NCI-H69 (cell line): Measurements from ENCODE around the gene ACKR2.
A peak's percentile ranks its signal among the peaks of the same experiment; 100 is the strongest.
"Not testable (repeated sequence)": the region's sequence is repeated elsewhere in the genome, so short reads cannot be mapped to it uniquely, and the experiment has no call there.

Experiments used
- DNase-seq: peaks from one replicate; lab custom pipeline; 2025; lab: John Stamatoyannopoulos, UW

The ACKR2 gene

DNA sequence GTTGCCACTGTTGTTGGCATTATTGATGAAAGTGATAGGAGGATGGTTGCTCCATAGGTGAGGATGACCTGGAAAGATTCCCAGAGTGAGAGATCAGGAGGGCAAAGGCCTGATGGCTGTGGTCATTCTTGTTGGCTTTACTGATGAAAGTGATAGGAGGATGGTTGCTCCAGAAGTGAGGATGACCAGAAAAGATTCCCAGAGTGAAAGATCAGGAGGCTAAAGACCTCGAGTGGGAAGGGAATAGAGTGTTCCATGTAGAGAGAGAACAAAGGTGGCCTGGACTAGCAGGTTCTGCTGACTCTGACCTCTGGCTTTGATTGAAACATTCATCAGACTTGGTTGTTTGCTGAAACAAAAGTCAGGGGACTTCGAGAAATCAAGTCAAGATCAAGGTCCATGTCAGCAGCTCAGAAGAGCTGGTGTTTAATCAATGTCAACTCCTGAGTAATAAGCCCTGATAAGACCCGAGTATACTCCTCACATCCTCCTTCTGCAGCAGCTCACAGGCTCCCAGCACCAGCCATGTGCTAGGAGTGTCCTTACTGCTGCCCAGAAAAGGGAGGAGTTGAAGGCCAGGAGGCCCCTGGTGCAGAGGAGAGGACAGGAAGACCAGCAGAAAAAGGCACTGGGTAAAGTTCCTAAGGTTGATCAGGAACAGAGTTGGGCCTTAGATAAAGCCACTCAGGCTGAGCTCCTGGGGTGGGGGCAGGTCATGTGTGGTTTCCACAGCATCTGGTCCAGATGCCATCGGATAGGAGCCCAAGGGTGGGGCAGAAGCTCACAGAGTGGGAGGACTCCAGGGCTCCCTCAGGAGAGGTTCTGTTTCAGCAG lies 46.5 kb downstream of the ACKR2 start:
- no peak for DNase-seq

DNA sequence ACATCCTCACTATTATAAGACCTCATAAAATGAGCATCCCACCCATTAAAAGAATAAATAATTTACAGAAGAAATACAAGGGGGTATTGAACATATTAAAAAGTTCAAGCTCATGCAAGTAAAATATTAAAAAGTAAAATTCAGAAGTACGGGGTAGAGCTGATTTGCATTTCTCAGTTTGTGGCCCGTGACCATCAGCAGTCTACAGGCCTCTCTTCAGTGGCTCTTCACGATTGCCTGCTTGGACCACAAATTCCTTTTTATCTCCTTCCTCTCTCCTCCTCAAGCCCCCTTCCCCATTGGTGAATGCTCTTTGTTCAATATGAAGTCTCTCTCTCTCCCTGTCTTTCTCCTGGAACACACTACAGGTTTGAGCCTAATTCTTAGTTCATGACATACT lies 47.3 kb downstream of the ACKR2 start:
- DNase-seq = no peak

DNA sequence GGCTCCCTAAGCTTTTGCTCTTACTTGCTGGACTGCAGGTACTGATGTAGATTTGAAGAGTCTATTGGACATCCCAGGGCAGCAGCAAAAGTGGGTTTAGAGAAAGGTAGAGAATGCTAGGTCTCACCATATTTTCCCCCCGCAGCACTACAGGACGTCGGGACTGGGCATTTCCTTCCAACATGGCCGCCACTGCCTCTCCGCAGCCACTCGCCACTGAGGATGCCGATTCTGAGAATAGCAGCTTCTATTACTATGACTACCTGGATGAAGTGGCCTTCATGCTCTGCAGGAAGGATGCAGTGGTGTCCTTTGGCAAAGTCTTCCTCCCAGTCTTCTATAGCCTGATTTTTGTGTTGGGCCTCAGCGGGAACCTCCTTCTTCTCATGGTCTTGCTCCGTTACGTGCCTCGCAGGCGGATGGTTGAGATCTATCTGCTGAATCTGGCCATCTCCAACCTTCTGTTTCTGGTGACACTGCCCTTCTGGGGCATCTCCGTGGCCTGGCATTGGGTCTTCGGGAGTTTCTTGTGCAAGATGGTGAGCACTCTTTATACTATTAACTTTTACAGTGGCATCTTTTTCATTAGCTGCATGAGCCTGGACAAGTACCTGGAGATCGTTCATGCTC lies 55.2 kb downstream of the ACKR2 start:
- DNase-seq = no peak

DNA sequence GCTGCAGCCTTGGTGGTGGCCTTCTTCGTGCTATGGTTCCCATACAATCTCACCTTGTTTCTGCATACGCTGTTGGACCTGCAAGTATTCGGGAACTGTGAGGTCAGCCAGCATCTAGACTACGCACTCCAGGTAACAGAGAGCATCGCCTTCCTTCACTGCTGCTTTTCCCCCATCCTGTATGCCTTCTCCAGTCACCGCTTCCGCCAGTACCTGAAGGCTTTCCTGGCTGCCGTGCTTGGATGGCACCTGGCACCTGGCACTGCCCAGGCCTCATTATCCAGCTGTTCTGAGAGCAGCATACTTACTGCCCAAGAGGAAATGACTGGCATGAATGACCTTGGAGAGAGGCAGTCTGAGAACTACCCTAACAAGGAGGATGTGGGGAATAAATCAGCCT lies 56.0 kb downstream of the ACKR2 start:
- DNase-seq = no peak

DNA sequence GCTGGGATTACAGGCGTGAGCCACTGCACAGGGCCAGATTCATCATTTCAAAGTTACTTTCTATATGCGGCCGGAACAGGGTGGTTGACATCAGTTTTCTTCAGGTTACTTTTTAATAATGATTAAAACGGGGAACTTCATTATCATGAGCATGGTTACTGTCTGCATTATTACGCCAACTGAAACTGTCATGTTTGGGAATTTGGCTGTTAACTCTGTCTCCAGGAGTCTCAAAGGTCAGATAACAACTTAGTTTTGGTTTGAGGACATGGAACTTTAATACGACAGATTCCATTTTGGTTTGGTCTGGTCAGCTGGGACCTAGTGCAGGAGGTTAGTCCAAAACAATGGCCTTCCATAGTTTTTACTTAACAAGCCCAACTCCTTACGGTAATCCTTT lies 57.9 kb downstream of the ACKR2 start:
- no peak for DNase-seq

DNA sequence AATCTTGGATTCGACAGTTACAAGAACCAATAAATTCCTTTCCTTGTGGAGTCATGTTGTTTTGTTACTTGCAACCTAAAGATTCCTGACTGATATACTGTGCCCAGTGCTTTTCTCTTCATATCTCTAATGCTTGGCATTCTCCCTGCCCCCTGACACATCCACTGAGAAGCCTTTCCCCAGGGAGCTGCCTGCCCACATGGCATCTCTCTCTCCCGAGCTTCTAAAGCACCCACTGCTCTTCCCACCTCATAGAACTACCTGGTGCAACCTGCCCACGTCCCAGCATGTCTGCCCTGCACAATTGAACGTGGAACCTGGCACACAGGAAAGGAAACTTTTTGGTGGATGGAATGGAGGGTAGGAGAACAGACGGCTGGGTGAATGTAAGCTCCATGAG lies 59.6 kb downstream of the ACKR2 start:
- DNase-seq = no peak

DNA sequence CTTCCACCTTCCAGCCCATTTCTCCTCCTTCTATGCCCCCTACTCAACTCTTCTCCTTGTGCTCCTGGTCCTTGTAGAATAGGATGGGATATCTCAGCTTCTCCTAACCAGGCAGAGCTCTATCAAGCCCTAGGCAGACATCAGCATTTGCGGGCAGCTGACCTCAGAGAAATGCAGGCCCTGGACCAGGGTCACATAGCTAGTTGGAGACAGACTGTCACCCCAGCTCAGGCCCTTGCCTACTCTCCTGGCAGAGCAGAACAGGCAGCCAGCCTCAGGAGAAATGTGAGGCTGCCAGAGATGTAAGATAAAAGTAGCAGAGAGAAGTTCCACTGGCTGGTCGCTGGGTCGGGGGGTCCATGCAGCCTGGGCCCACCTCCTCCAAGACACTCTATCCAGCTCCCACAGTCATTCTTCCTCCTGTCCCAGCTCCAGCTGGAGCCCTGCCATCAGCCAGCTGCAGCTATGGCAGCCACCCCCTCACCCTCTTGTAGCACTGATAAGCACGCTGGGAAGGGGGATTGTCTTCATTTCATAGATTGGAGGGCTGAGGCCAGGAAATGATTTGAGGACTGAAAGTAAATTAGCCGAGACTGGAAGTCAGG lies 62.4 kb downstream of the ACKR2 start:
- DNase-seq = no peak

DNA sequence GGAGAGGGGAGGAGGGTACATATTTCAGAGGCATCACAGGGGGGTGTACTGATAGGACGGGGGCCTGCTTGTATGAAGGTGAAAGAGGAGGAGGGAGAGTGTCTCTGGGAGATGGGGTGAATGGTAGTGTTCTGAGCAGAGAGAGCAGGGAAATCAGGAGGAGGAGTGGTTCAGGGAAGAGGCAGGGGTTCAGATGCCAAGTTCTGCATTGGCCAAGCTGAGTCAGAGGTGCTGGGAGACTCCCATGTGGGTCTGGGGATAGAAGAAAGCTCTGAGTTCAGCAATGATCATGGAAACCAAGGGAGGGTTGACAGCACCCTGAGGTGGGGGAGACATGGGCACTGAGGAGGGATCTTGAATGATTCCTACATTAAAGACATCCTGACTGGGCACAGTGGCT lies 63.5 kb downstream of the ACKR2 start:
- DNase-seq = no peak

DNA sequence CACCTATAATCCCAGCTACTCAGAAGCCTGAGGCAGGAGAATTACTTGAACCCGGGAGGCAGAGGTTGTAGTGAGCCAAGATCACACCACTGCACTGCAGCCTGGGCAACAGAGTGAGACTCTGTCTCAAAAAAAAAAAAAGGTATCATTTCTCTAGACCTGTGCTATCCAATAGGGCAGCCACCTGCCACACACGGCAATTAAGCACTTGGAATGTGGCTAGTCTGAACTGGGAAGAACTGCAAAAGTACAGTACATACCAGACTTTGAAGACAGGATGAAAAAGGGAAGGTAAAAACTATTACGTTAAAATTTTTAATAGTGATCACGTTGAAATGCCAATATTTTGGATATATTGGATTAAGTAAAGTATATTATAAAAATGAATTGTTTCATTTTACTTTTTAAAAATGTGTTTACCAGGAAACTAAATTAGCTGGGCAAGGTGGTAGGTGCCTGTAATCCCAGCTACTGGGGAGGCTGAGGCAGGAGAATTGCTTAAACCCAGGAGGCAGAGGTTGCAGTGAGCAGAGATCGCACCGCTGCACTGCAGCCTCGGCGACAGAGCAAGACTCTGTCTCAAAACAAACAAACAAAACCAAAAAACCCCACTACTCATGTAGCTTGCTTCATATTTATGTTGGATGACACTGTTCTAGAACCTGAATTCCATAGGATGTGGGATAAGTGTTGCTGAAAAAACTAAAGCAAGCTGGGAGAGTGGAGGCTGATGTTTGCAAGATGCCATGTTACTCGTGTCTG lies 64.2 kb downstream of the ACKR2 start:
- no peak for DNase-seq

DNA sequence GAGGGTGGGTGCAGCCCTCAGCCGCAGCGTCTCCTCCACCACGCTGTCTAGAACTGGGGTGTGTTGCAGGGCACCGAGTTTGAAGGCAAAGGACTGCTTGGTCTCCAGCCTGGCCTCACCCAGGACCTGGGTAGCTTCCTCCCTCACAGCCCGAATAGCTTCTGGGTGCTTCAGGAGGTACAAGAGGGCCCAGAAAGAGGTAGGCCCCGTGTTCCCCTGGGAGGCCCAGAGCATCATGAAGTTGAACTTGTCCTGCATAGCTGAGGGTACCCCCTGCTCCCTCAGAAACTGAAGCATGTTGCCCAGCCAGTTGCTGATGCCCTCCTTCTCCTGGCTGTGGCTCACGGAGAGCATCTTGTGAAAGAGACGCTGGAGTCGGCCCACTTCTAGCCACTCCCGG lies 65.5 kb downstream of the ACKR2 start:
- DNase-seq = no peak

DNA sequence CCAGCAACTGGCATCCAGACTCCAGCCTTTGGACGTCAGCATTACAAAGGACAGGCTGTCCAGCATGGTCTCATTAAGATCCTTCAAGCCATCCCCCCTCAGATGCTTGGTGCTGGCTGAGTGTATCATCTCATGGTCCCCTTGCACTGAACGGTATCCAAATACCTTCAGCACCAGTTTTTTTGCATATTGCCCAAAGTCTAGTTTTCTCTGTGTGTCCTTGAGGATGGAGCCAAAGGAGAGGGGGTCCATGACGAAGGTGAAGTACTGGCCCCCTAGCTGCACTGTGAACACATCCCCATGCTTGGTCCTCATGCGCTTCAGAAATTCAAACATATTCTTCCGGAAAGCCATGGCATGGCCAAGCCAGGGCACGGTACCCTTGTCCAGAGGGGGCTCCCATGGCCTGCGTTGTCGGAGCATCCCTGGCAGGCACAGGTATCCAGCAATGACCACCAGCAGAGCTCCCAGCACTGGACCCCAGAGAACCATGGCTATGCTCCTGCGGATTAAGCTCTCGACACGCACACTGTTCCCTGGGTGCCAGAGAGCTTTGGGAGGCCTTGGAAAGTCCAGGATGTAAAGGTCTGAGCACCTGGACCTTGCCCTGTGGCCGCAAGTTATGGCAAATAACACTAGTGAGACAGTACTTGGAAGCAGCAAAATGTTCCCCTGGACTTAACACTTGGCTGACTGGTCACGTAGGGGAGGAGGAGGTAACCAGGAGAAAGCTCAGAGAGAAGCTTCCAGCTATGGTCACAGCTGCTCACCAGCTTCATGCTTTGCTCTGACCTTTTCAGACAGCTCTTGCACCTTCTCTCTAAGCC lies 66.3 kb downstream of the ACKR2 start, which contains the start of gene CYP8B1:
Gene CYP8B1 (minus strand): TSS at position 555 of the 827 bp plus-strand sequence. CDS start 63 bp downstream, at position 492.
- no peak for DNase-seq

DNA sequence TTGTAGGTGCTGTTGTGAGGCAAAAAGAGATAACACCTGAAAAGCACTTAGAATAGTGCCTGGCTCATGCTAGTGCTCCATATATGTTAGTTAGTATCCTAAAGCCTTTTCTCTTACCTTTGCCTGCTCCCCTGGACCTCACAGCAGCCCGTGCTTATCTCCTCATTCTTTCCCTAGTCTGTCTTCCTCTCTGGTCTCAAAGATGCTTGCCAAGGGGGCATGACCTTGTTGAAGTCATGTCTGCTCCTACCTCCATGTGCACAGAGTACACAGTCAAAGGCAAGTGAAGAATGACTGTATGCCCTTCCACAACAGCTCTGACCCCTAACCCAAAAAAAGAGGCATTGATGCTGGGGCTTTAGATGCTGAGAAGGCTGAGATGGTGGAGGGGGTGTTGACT lies 67.2 kb downstream of the ACKR2 start:
- DNase-seq = no peak

DNA sequence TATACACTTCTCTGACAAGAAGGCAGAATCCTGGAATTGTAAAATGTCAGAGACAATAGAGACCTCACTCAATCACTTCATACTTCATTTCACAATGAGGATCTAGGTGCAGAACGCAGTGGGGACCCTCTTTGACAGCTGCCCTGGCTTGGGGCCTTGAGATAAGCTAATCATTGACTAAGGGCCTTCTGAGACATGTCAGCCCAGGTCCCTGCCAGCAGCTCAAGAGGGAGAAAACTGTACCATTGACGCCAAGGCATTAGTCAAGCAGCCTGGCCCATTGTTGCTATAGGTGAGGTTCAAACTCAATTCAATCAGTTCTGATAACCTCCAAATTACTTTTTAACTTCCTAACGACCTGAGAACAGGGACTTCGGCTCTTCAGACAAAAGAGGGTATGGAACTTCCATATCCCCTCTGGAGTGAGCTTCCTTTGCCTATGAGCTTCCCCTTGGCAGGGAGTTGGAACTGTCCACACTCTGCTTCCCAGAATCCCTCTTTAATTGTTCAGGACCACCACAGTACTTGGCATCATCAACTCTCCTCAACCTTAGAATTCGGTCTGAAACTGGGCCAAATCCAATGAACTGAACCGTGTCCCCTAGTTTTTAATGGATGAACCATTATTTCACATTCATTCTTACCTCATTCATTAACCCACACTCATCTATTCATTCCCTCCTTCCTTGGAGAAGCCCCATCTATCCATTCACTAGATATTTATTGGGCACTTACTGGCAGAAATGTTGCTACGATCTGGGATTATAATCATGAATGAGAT lies 67.9 kb downstream of the ACKR2 start:
- no peak for DNase-seq

DNA sequence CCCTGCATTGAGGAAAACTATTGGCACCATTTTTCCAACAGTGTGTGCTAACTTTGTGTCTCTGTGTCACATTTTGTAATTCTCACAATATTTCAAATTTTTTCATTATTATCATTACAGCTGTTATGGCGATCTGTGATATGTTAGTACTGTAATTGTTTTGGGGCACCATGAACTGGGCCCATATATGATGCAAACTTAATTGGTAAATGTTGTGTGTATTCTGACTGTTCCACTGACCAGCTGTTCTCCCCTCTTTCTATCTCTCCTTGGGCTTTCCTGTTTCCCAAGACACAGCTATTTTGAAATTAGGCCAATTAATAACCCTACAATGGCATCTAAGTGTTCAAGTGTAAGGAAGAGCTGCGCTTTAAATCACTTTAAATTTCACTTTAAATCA lies 68.6 kb downstream of the ACKR2 start:
- DNase-seq = no peak

DNA sequence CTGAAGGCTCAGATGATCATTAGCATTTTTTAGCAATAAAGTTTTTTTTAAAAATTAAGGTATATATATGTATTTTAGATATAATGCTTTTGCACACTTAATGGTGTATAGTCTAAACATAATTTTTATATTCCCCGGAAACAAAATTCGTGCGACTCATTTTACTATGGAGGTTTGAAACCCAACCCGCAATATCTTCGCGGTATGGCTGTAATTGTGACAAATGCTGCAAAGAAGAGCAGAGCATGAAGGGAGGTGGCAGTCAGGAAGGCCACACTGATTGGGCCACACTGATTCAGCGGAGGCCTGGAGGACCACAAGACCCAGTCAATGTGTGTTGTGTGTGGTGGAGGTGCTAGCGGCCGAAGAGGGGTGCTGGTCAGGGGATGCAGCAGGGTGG lies 70.9 kb downstream of the ACKR2 start:
- no peak for DNase-seq

DNA sequence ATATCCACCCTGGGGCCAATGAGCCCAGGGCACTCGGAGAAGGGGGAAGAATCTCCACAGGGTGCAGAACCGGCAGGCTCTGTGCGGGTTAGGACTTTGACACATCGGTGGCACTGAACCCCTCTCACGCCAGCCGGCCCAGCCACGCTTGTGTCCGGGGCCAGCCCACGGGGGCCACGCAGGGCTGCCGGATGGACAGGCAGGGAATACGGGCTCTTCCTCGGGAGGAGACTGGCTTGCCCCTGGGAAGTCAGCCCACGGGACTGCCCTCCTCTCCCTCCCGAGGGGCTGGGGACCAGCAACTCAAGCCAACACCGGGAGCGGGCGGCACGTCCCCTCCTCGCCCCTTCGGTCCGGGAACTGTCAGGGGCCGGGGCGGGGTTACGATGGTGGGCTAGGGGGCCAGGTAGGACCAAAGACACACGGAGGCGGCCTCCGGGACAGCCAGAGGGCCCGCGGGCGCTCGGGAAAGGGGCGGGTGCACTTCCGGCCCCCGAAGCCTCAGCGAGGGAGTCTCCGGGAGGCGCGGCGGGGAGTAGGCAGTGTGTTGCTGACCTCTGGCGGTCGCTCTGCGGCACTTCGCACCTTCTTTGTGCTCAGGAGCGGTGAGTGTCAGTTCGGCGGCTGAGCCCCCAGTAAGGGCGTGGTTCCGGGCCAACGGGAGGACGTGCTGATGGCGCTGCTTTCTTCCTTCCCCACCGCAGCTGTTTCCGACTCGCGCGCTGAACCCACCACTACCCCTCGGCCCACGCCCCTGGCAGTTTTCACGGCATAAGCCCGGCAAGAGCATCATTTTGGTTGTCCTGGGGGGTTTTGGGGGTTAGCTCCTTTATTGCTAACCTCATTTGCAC lies 71.6 kb downstream of the ACKR2 start:
- DNase-seq = peak; percentile 89

DNA sequence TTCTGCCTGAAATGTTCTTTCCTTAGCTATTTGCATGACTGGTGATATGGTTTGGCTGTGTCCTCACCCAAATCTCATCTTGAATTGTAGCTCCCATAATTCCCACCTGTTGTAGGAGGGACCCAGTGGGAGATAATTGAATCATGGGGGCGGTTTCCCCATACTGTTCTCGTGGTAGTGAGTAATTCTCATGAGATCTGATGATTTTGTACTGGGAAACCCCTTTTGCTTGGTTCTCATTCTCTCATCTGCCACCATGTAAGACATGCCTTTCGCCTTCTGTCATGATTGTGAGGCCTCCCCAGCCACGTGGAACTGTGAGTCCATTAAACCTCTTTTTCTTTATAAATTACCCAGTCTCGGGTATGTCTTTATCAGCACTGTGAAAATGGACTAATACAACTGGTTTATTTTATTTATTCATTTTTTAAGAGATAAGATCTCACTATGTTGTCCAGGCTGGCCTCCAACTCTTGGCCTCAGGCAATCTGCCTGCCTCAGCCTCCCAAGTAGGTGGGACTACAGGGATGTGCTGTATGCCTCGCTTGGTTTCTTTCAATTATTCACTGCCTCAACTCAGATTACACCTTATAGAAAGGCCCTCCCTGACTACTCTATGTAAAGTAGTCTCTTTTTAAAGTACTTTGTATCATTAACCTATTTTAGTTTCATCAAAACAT lies 74.1 kb downstream of the ACKR2 start:
- DNase-seq = not testable (repeated sequence)

DNA sequence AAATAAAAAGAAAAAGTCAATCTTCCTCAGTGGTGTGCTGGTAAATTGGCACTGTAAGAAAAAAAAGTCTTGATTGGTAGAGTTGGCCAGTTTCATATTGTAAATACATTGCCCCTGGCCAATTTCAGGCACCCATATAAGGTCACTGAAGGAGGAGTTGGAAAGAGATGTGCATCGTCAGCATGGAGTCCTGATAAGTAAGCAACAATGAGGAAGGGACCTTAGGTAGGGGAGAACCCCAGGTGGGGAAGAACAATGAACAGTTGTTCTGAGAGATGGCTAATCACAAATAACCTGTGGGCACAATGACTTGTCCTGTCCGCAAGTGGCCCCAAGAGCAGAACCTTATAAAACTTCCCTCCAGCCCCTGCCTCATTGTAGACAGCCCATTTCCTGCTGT lies 75.1 kb downstream of the ACKR2 start:
- DNase-seq = no peak

DNA sequence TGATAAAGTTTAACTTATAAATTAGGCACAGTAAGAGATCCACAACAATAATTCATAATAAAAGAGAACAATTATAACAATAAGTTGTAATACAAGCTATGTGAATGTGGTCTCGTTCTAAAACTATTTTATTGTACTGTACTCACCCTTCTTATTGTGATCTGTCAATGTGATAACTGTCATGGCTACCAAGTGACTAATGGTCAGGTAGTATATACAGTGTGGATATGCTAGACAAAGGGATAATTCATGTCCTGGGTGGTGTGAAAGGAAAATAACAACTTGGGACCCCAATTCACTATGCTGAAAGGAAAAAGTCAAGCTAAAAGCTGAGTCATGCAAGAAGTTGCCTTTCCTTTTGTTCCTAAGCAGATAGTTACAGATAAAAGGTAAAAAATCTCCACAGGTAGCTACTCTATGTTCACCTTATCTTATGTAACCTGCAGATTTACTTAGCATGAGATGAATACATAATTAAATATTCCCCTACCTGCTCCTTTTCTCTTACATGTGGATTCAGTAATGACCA lies 77.1 kb downstream of the ACKR2 start:
- DNase-seq = peak; percentile 5
